Fibroblast of skin of back (primary cell): ENCODE results near the gene ENTPD7.
"Not testable (repeated sequence)": the region's sequence is repeated elsewhere in the genome, so short reads cannot be mapped to it uniquely, and the experiment has no call there.

ENCODE experiments used
- DNase-seq: peaks from one replicate; pipeline ENCODE4 v3.0.0-alpha.2; 2013

The ENTPD7 gene

GRCh38 chr10:99689461-99689860, 30.2 kb downstream of the ENTPD7 start:
- no peak for DNase-seq

- peak; percentile 94 for DNase-seq
Measured at GRCh38 chr10:99693933-99694583, 34.7 kb downstream of the ENTPD7 start.

- peak; percentile 53 for DNase-seq
Measured at GRCh38 chr10:99695761-99696160, 36.5 kb downstream of the ENTPD7 start.

GRCh38 chr10:99698504-99699080, 39.3 kb downstream of the ENTPD7 start:
- DNase-seq = no peak

- DNase-seq = no peak
Measured at GRCh38 chr10:99700649-99701048, 41.3 kb downstream of the ENTPD7 start.

GRCh38 chr10:99708428-99709012, 49.2 kb downstream of the ENTPD7 start:
- no peak for DNase-seq

GRCh38 chr10:99709480-99710229, 50.3 kb downstream of the ENTPD7 start:
- DNase-seq = peak; percentile 43

- DNase-seq = peak; percentile 69
Measured at GRCh38 chr10:99711129-99711719, 51.9 kb downstream of the ENTPD7 start.

GRCh38 chr10:99714446-99714845, 55.1 kb downstream of the ENTPD7 start:
- no peak for DNase-seq

GRCh38 chr10:99720387-99720786, 61.1 kb downstream of the ENTPD7 start:
- DNase-seq = no peak

- DNase-seq = no peak
Measured at GRCh38 chr10:99730026-99730425, 70.7 kb downstream of the ENTPD7 start.

GRCh38 chr10:99731306-99732032, 72.2 kb downstream of the ENTPD7 start:
- no peak for DNase-seq

- DNase-seq = peak; percentile 95
Measured at GRCh38 chr10:99732033-99732842, 72.9 kb downstream of the ENTPD7 start, which contains the start of the genes COX15 and CUTC. COX15 (minus strand) TSS chr10:99732127; CDS start chr10:99732049, 78 bp downstream. CUTC (plus strand) TSS chr10:99732234; CDS start chr10:99732349, 115 bp downstream.

- no peak for DNase-seq
Measured at GRCh38 chr10:99733366-99733765, 74.1 kb downstream of the ENTPD7 start.

- DNase-seq = not testable (repeated sequence)
Measured at GRCh38 chr10:99734111-99734510, 74.8 kb downstream of the ENTPD7 start.

- no peak for DNase-seq
Measured at GRCh38 chr10:99740260-99740659, 81.0 kb downstream of the ENTPD7 start.

GRCh38 chr10:99740933-99741559, 81.7 kb downstream of the ENTPD7 start:
- no peak for DNase-seq

GRCh38 chr10:99742254-99742653, 82.9 kb downstream of the ENTPD7 start:
- peak; percentile 63 for DNase-seq

GRCh38 chr10:99742701-99743100, 83.4 kb downstream of the ENTPD7 start:
- DNase-seq = peak; percentile 40

- DNase-seq = peak; percentile 24
Measured at GRCh38 chr10:99743841-99744240, 84.5 kb downstream of the ENTPD7 start.

- not testable (repeated sequence) for DNase-seq
Measured at GRCh38 chr10:99746166-99746565, 86.9 kb downstream of the ENTPD7 start.
